SU-DHL-6 (cell line): ENCODE results near the gene TESK2.
"Not testable (repeated sequence)": the region's sequence is repeated elsewhere in the genome, so short reads cannot be mapped to it uniquely, and the experiment has no call there.

Experiments
- EZH2phosphoT487 ChIP-seq: fragments of 200-600 bp; sonication (generic), shearing (Covaris generic); conservative IDR thresholded peaks from 2 replicates; pipeline ENCODE4 v1.6.1; 2018; ENCODE audit warnings: mild to moderate bottlenecking, antibody characterized with exemption, low read length, moderate library complexity, mixed read lengths
- TF ChIP-seq, protein P1 (sequence below): fragments of 200-600 bp; sonication (generic); IDR thresholded peaks from one replicate; pipeline ENCODE4 v1.5.1; 2017; ENCODE audit warnings: antibody characterized with exemption, mild to moderate bottlenecking, low read length, moderate library complexity; ENCODE audit not compliant: insufficient read depth, poor library complexity, severe bottlenecking

DNA sequence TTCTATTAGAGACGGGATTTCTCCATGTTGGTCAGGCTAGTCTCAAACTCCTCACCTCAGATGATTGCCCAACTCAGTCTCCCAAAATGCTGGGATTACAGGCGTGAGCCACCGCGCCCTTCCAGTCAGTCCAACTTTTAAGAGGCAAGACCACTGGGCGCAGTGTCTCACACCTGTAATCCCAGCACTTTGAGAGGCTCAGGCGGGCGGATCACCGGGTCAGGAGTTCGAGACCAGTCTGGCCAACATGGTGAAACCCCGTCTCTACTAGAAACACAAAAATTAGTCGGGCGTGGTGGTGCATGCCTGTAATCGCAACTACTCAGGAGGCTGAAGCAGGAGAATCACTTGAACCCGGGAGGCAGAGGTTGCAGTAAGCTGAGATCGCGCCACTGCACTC, 28.8 kb upstream of the TESK2 start:
- TF ChIP-seq, protein P1, sequence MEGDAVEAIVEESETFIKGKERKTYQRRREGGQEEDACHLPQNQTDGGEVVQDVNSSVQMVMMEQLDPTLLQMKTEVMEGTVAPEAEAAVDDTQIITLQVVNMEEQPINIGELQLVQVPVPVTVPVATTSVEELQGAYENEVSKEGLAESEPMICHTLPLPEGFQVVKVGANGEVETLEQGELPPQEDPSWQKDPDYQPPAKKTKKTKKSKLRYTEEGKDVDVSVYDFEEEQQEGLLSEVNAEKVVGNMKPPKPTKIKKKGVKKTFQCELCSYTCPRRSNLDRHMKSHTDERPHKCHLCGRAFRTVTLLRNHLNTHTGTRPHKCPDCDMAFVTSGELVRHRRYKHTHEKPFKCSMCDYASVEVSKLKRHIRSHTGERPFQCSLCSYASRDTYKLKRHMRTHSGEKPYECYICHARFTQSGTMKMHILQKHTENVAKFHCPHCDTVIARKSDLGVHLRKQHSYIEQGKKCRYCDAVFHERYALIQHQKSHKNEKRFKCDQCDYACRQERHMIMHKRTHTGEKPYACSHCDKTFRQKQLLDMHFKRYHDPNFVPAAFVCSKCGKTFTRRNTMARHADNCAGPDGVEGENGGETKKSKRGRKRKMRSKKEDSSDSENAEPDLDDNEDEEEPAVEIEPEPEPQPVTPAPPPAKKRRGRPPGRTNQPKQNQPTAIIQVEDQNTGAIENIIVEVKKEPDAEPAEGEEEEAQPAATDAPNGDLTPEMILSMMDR: not testable (repeated sequence)
- TF ChIP-seq EZH2phosphoT487: not testable (repeated sequence)
